Epithelial cell of esophagus (primary cell): ENCODE results near the gene SLC25A38.
"Not testable (repeated sequence)": the region's sequence is repeated elsewhere in the genome, so short reads cannot be mapped to it uniquely, and the experiment has no call there.

Source experiments
- DNase-seq: peaks from one replicate; pipeline ENCODE4 v3.0.0; 2010; ENCODE audit warnings: low read depth
- H3K4me3 ChIP-seq: 2 replicates; pipeline ENCODE4 v1.5.1; 2011; ENCODE audit warnings: mild to moderate bottlenecking, low read length, control low read depth
- CTCF ChIP-seq: IDR thresholded peaks from 2 replicates; pipeline ENCODE4 v1.5.1; 2011; ENCODE audit warnings: low read depth, mild to moderate bottlenecking, low read length, control low read depth, inconsistent platforms; ENCODE audit not compliant: insufficient read depth; ENCODE audit errors: missing control alignments

The SLC25A38 gene

GRCh38 chr3:39414421-39414907, 31.3 kb downstream of the SLC25A38 start:
- DNase-seq = peak; percentile 38

GRCh38 chr3:39415302-39415701, 32.1 kb downstream of the SLC25A38 start:
- DNase-seq, H3K4me3 ChIP-seq: not testable (repeated sequence)

More at GRCh38 chr3:39414421-39414907, 31.3 kb downstream of the SLC25A38 start:
- TF ChIP-seq CTCF = no peak
- no peak overlapping the region for H3K4me3 ChIP-seq

GRCh38 chr3:39415983-39416382, 32.8 kb downstream of the SLC25A38 start:
- no peak overlapping the region for H3K4me3 ChIP-seq
- TF ChIP-seq CTCF = no peak
- no peak for DNase-seq

- DNase-seq = not testable (repeated sequence)
These were observed 33.8 kb downstream of the SLC25A38 start for GRCh38 chr3:39416998-39417397.

GRCh38 chr3:39418556-39419225, 35.5 kb downstream of the SLC25A38 start:
- DNase-seq, H3K4me3 ChIP-seq: not testable (repeated sequence)

More at GRCh38 chr3:39416998-39417397, 33.8 kb downstream of the SLC25A38 start:
- not testable (repeated sequence) for H3K4me3 ChIP-seq

- DNase-seq = peak; percentile 43
- no peak for TF ChIP-seq CTCF
- H3K4me3 ChIP-seq = no peak overlapping the region
These were observed 36.7 kb downstream of the SLC25A38 start for GRCh38 chr3:39419742-39420315.

GRCh38 chr3:39420543-39420942, 37.4 kb downstream of the SLC25A38 start:
- H3K4me3 ChIP-seq = no peak overlapping the region
- no peak for DNase-seq
- no peak for TF ChIP-seq CTCF

- no peak for TF ChIP-seq CTCF
- H3K4me3 ChIP-seq = no peak overlapping the region
- DNase-seq = no peak
These were observed 40.3 kb downstream of the SLC25A38 start for GRCh38 chr3:39423436-39423970.
